Mesodermal cell (in vitro differentiated cells): Measurements from ENCODE around the gene LRRN3. TPM values are rescaled to one million over a fixed set of nuclear protein-coding genes. Genes with fewer than 3 reads are reported as not detected.

ENCODE experiments used
- H3K27ac ChIP-seq: 2 replicates; pipeline ENCODE4 v1.7.0; 2013; ENCODE audit warnings: mild to moderate bottlenecking, low read depth, low read length, moderate library complexity; ENCODE audit not compliant: severe bottlenecking
- H3K36me3 ChIP-seq: 2 replicates; pipeline ENCODE4 v1.7.1; 2013; ENCODE audit warnings: mild to moderate bottlenecking, low read length, moderate library complexity; ENCODE audit not compliant: control insufficient read depth, insufficient read depth
- H3K4me1 ChIP-seq: one replicate; pipeline ENCODE4 v1.7.1; 2013; ENCODE audit warnings: mild to moderate bottlenecking, low read length; ENCODE audit not compliant: insufficient read depth, control insufficient read depth, poor library complexity, severe bottlenecking
- H3K4me3 ChIP-seq: 2 replicates; pipeline ENCODE4 v1.7.0; 2013; ENCODE audit warnings: low read length, control low read depth, mild to moderate bottlenecking; ENCODE audit not compliant: insufficient read depth, poor library complexity, severe bottlenecking; ENCODE audit errors: extremely low read depth
- H3K9me3 ChIP-seq: 2 replicates; pipeline ENCODE4 v1.7.1; 2013; ENCODE audit warnings: mild to moderate bottlenecking, low read length, moderate library complexity; ENCODE audit not compliant: control insufficient read depth
- WGBS, 2 experiments: methylation state at CpG; one replicate each; pipeline ENCODE4 v1.1.5; 2013; ENCODE audit warnings: missing lambda C conversion rate in 2 of 2; ENCODE audit not compliant: insufficient coverage in 2 of 2; 5-methylcytosine and 5-hydroxymethylcytosine counted together
- polyA plus RNA-seq, 2 experiments: library from polyadenylated mRNA; stranded (reverse); fragments of 50-300 nt; gene quantifications; one replicate each; pipeline ENCODE4 v1.2.3, GENCODE V29; 2013

The LRRN3 gene
- 19.8 TPM for polyA plus RNA-seq (2013, experiment 1 of 2)
- polyA plus RNA-seq (2013, experiment 2 of 2), result 14.9 TPM

DNA sequence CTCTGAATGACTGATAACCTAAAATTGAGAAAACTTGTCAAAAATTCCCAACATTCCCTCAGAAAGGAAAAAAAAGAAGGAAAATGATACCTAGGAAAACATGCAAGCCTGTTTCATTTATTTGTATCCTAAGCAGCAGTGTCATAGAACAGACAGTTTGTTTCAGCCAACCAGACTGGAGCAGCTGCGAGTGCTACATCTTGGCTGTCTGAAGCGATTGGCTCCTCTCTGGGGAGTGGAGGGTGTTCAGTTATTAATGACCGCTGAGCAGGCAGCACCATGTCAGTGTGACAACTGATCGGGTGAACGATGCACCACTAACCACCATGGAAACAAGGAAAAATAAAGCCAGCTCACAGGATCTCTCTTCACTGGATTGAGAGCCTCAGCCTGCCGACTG, at the start of gene LRRN3:
Gene LRRN3, plus strand, starts transcription at position 282 of the 400 bp plus-strand sequence. CDS start 31,646 bp downstream, outside the sequence.
- WGBS, 2 experiments, result 63% methylated on average over 5 of the region's 6 CpGs; no CpG with 5 or more reads in 1 of the 2 experiments
- Histone ChIP-seq H3K9me3 (no peaks in the 10 kb centered on the region), H3K4me3 (peak within 1 kb of the TSS; percentile 31), H3K27ac (peak within 1 kb of the TSS; percentile 0), H3K36me3 (no peaks in the 10 kb centered on the region), H3K4me1 (peaks cover 13% of the 10 kb centered on the region)

DNA sequence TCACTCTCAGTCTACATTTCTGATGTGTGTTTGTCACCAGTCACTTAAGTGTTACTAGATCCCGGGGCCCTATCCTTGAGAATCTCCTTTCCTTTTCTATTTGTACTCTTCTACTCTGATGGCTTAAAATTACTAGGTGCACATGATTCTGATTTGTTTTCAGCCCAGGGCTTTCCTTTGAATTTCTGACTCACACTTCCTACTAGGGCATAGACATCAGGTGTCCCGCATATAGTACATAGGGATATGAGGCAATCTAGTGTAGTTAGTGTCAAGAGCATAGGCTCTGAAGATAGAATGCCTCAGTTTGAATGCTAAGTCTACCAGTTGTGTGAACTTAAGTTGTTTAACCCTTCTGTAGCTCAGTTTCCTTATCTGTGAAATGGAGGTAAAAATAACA, 49.4 kb upstream of the LRRN3 start:
- WGBS, 2 experiments, result 85 to 100% methylated on average over 2 of the region's 2 CpGs
- H3K4me1 ChIP-seq, result no peaks in the 10 kb centered on the region
- no peak overlapping the region for H3K27ac ChIP-seq
- no peak overlapping the region for H3K4me3 ChIP-seq
- H3K36me3 ChIP-seq, result no peaks in the 10 kb centered on the region
- H3K9me3 ChIP-seq, result no peaks in the 10 kb centered on the region

DNA sequence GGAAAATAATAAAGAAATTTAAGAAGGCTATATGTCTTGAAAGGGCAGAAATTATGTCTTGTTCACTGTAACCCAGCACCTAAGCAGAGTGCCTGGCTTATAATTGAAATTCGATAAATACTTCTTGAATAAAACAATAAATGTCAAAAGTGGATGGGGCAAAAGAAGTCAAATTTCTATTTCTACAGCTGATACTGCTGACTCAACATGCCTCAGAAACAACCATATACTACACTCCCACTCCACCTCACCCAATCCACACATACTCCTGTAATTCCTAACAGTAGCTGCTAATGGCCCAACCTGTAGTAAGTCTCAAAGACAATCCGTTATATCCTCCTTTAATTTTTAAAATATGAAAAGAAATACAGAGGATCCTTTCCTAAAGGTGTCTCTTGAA, 48.1 kb upstream of the LRRN3 start:
- Histone ChIP-seq H3K4me1 (no peaks in the 10 kb centered on the region), H3K36me3 (no peaks in the 10 kb centered on the region), H3K4me3 (no peak overlapping the region), H3K27ac (no peak overlapping the region), H3K9me3 (no peaks in the 10 kb centered on the region)
- WGBS, 2 experiments, result no CpG with 5 or more reads among the region's 2 CpGs

DNA sequence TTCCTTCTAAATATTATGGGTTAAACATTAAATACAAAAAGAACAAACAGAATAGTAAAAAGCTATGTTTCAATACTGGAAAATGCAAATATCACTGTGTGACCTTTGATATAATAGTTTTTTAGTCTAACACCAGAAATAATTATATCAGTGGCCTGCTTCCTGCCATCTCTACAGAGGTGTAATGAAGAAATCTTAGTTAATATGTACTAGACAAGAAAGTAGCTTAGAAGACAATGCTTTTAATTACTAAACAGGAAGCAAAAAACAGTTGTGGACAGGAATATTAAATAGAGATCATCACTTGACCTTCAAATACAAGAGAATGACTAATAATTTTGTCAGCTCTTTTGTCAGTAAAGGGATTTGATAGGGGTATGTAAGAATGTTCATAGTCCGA, 47.4 kb upstream of the LRRN3 start:
- Histone ChIP-seq H3K36me3 (no peaks in the 10 kb centered on the region), H3K4me3 (no peak overlapping the region), H3K9me3 (no peaks in the 10 kb centered on the region), H3K27ac (no peak overlapping the region), H3K4me1 (no peaks in the 10 kb centered on the region)
- WGBS, 2 experiments, result no CpG with 5 or more reads among the region's 1 CpG

- Histone ChIP-seq H3K4me3 (no peak overlapping the region), H3K27ac (no peak overlapping the region), H3K4me1 (no peaks in the 10 kb centered on the region)
These were observed 45.5 kb upstream of the LRRN3 start for GRCh38 chr7:111045449-111045848.

DNA sequence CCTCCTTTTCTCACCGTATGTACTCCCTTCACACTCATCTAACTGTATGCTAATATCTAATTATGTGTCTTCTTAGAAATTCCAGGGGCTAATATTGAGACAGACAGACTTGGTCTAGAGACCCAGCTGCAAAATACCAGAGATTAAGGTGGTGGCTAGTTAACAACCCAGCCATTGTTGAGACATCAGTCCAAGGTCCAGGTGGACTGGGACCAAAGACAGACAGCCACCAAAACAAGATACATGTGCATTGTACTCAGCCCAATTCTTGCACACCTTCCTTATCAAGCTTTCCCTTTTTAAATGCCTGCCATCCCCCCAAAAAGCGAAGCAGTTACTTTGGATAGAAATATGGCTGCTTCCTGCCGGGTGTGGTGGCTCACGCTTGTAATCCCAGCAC, 43.3 kb upstream of the LRRN3 start:
- Histone ChIP-seq H3K27ac (no peak overlapping the region), H3K36me3 (no peaks in the 10 kb centered on the region), H3K4me3 (no peak overlapping the region), H3K4me1 (no peaks in the 10 kb centered on the region), H3K9me3 (no peaks in the 10 kb centered on the region)
- 89 to 92% methylated on average over 2 of the region's 4 CpGs for WGBS, 2 experiments

More at GRCh38 chr7:111045449-111045848, 45.5 kb upstream of the LRRN3 start:
- H3K9me3 ChIP-seq, result no peaks in the 10 kb centered on the region
- H3K36me3 ChIP-seq, result no peaks in the 10 kb centered on the region

GRCh38 chr7:111049971-111050680, 40.8 kb upstream of the LRRN3 start:
- Histone ChIP-seq H3K9me3 (no peaks in the 10 kb centered on the region), H3K27ac (peak overlapping the region; percentile 37), H3K36me3 (no peaks in the 10 kb centered on the region), H3K4me1 (no peaks in the 10 kb centered on the region), H3K4me3 (no peak overlapping the region)
- WGBS, 2 experiments, result 72% methylated on average over 2 of the region's 7 CpGs; no CpG with 5 or more reads in 1 of the 2 experiments

DNA sequence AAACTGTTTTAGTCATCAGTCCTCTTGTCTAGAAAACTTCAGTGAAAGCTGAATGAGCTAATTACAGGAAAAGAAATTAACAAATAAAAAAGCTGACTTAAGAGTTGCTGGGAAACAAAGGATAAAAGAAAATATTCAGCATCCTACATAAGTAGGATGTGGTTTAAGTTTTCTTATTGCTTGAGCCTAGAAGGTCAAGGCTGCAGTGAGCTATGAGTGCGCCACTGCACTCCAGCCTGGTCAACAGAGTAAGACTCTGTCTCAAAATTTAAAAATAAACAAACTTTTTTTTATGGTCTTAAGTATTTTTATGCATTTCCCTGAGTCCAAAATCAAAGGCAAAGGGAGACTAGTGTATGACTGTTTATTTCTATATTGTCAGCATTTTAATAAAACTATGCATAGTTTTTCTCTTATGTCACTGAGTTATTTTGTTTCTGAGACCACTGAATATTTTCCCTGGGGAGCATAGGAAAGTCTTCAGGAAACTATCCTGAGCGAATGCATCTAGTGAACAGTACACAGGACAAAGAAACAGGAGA, 40.0 kb upstream of the LRRN3 start:
- H3K27ac ChIP-seq, result peak overlapping the region; percentile 3
- no peaks in the 10 kb centered on the region for H3K9me3 ChIP-seq
- WGBS, 2 experiments, result no CpG with 5 or more reads among the region's 2 CpGs
- H3K4me3 ChIP-seq, result no peak overlapping the region
- no peaks in the 10 kb centered on the region for H3K4me1 ChIP-seq
- H3K36me3 ChIP-seq, result no peaks in the 10 kb centered on the region

DNA sequence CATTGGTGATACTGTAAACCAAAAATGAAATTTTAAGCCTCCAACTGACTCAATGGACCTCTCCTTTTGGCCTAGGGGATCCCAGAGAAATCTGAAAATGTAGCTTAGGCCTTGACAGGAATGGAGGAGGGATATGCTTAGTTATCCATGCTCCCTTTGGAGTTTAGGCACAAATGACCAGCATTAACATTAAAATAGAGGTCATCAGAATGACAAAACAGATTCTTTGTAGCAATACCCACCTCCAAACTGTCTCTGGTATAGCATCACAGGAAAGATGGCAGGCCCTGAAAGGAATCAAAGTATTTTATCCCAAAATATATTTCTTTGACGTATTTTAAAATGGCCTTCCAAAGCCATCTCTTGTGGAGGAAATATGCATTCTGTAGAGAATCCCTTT, 39.1 kb upstream of the LRRN3 start:
- Histone ChIP-seq H3K27ac (no peak overlapping the region), H3K36me3 (no peaks in the 10 kb centered on the region), H3K4me3 (no peak overlapping the region), H3K4me1 (no peaks in the 10 kb centered on the region), H3K9me3 (no peaks in the 10 kb centered on the region)
- 33% methylated on average over 1 of the region's 1 CpG; no CpG with 5 or more reads in 1 of the 2 experiments for WGBS, 2 experiments

DNA sequence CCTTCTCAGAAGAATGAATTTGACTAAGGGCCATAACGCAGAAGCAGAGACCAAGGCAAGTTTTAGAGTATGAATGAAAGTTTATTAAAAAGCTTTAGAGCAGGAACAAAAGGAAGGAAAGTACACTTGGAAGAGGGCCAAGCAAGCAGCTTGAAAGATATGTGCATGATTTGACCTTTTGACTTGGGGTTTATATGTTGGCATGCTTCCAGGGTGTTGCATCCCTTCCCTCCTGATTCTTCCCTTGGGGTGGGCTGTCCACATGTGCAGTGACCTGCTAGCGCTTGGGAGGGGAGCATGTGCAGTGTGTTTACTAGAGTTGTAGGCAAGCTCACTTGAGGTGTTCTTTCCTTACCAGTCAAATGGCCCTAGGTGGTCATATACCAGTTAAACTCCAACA, 37.9 kb upstream of the LRRN3 start:
- Histone ChIP-seq H3K36me3 (no peaks in the 10 kb centered on the region), H3K27ac (no peak overlapping the region), H3K4me1 (no peaks in the 10 kb centered on the region), H3K4me3 (no peak overlapping the region), H3K9me3 (no peaks in the 10 kb centered on the region)
- WGBS, 2 experiments, result 88 to 100% methylated on average over 1 to 2 of the region's 2 CpGs

GRCh38 chr7:111056371-111056770, 34.6 kb upstream of the LRRN3 start:
- WGBS, 2 experiments, result 80% methylated on average over 1 of the region's 2 CpGs; no CpG with 5 or more reads in 1 of the 2 experiments
- Histone ChIP-seq H3K9me3 (no peaks in the 10 kb centered on the region), H3K27ac (no peak overlapping the region), H3K4me3 (no peak overlapping the region), H3K36me3 (no peaks in the 10 kb centered on the region), H3K4me1 (no peaks in the 10 kb centered on the region)
